NCI-H146 (cell line): ENCODE data around the gene ZFP92.
A peak's percentile ranks its signal among the peaks of the same experiment; 100 is the strongest.
"Not testable (repeated sequence)": the region's sequence is repeated elsewhere in the genome, so short reads cannot be mapped to it uniquely, and the experiment has no call there.

Experiments
- DNase-seq: peaks from one replicate; lab custom pipeline; 2025; lab: John Stamatoyannopoulos, UW

Gene ZFP92

GRCh38 chrX:153386097-153386496 is 25.2 kb upstream of the ZFP92 start:
- no peak for DNase-seq

DNA sequence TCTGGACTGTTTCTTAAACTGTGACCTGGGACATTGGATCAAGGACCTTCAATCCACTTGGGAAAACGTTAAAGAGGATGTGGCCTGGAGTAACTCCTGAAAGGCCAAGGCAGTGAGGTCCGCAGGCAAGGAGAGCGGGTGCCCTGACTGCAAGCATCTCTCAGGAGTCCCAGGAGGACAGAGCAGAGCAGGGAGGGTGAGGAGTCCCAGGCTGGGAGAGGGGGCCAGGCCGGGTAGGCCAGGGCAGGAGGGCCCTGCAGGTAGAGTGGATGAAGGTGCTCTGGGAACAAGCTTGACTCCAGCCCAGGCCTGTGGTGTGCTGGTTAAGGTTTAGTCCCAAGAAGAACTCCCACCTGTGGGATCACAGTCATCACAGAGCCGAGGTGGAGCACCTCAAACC is 23.9 kb upstream of the ZFP92 start:
- no peak for DNase-seq

- no peak for DNase-seq
Observed at GRCh38 chrX:153387987-153388721, 23.1 kb upstream of the ZFP92 start.

DNA sequence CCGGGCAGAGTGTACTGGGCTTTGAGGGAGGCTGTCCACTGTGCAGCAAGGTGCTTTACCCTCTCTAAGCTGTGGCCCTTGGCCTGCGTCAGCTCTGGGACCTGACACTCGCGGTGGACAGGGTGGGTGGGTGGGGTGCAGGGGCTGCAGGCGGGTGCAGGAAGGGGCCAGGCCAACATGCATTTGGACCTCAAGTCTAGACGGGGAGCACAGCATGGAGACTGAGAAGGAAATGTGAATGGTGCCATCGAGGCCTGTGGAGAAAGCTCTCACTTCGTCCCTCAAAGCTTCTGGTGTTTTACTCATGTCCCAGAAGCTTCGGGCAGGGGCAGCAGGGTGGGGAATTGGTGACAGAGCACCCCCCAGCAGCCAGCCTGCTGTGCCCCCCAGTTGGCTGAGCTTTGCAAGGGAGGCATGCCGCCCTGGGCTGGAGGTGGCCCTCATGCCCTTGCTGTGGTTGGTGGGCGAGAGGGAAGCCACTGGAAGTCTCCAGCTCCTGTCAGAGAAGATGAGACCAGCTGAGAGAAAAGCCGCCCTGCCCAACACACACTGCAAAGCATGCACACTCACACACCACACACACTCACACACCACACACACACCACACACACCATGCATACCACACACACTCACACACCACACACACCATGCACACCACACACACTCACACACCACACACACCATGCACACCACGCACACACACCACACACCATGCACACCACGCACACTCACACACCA is 22.4 kb upstream of the ZFP92 start:
- no peak for DNase-seq

DNA sequence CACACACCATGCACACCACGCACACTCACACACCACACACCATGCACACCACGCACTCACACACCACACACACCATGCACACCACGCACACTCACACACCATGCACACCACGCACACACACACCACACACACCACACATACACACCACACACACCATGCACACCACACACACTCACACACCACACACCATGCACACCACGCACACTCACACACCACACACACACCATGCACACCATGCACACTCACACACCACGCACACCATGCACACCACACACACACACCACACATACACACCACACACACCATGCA is 21.9 kb upstream of the ZFP92 start:
- DNase-seq = not testable (repeated sequence)

GRCh38 chrX:153392642-153393321 is 18.5 kb upstream of the ZFP92 start:
- DNase-seq = no peak

- no peak for DNase-seq
Observed at GRCh38 chrX:153394612-153395011, 16.7 kb upstream of the ZFP92 start.

- no peak for DNase-seq
Observed at GRCh38 chrX:153395613-153396319, 15.5 kb upstream of the ZFP92 start.

- DNase-seq = no peak
Observed at GRCh38 chrX:153396320-153397195, 14.7 kb upstream of the ZFP92 start.

- DNase-seq = peak; percentile 81
Observed at GRCh38 chrX:153397256-153397960, 13.9 kb upstream of the ZFP92 start.

DNA sequence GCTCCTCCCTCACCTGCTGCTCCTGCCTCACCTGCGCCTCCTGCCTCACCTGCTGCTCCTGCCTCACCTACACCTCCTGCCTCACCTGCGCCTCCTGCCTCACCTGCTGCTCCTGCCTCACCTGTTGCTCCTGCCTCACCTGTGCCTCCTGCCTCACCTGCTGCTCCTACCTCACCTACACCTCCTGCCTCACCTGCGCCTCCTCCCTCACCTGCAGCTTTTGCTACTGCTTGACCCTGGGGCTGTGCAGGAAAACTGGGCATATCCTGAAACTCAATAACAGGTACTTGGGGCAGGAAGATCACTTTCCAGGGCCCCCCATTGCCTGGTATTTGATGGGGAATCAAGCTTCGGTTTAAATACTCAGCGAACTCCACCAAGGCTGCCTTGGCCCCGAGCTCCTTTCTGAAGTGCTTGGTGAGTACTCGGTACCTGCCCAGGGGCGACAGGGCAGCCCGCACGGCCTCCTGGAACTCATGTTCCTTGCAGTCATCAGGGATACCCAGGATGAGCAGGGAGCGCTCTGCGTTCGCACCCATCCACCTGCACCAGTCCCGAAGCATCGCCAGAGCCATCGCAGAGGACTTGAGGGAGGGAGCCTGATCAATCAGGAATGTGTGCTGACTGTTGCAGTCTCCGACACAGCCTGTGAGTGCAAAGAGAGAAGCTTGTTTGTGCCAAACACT is 12.9 kb upstream of the ZFP92 start:
- DNase-seq = no peak

- DNase-seq = peak; percentile 2
Observed at GRCh38 chrX:153400146-153401132, 10.8 kb upstream of the ZFP92 start.

DNA sequence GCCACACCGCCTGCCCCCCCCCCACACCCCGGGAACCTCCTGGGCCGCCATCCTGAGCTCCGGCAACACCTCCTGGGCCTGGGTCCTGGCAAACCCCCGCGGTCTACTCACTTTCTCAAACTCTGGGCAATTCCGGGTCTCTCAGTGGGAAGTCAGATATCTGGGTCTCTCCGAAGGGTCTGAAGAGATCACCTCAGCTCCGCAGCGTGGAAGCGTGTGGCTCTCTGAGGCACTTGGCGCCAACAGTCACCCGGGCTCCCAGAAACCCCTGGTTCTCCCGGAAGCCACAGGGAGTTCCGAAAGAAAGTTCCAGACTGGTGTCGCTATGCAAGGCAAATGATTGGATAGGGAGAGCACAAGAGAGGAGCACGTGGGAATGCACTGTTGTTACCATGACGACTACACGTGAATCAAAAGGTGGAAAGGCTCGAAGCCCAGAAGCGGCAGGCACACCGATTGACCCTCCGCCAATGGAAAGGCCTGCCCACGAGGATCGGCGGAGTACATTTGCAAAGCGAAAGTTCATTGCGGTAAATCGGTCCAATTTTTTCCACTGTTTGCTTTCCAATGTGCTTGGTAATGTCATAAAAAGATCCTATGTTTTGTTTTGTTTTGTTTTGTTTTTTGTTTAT is 10.0 kb upstream of the ZFP92 start, which contains the start of gene PNMA6E:
PNMA6E (minus strand) TSS at position 218 of the 632 bp plus-strand sequence. CDS start 2,501 bp downstream, outside the sequence.
- no peak for DNase-seq

DNA sequence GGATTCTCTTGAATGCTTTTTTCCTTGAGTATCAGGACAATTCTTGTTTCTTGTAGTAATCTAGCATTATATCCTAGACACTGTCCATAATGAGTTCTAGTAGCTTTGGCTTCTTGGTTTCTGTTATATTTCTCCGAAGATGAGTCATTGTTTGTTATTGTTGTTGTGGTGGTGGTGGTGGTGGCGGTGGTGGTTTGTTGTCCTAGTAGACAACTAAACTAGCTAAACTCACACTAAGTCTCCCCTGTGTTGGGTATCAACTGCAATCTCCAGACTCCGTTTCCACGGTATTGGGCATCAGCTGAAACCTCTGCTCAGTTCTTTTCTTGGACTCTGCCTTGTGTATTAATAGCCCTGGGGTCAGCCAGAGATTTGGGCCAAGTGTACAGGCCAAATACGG is 6.9 kb upstream of the ZFP92 start:
- not testable (repeated sequence) for DNase-seq

DNA sequence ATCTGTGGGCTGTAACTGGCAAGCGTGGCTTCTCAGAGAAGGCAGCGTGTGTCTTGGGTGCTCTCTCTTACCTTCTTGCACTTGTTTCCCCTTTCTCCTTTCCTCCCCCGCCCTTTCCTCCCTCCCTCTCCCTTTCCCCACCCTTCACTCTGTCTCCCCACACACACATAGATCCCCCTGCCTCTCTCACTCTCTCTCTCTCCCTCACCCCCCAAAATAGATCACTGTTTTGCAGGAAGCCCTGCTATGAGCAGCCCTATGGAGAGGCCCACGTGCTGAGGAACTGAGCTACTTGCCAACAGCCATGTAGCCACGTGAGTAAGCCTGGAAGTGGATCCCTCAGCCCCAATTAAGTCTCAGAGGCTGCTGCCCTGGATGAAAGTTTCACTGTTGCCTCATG is 5.8 kb upstream of the ZFP92 start:
- DNase-seq = no peak

GRCh38 chrX:153406011-153406410 is 5.3 kb upstream of the ZFP92 start:
- DNase-seq = no peak

- no peak for DNase-seq
Observed at GRCh38 chrX:153406903-153407302, 4.4 kb upstream of the ZFP92 start.

GRCh38 chrX:153407736-153408135 is 3.5 kb upstream of the ZFP92 start:
- no peak for DNase-seq
